DMS153 treated with DMSO at 0.1 percent for 48 hours (cell line): ENCODE results near the gene C1orf35.

ENCODE experiments used
- DNase-seq: peaks from one replicate; lab custom pipeline; 2025; ENCODE audit not compliant: unreplicated experiment; lab: John Stamatoyannopoulos, UW

The C1orf35 gene

GRCh38 chr1:228081144-228081543, 22.0 kb downstream of the C1orf35 start:
- no peak for DNase-seq

DNA sequence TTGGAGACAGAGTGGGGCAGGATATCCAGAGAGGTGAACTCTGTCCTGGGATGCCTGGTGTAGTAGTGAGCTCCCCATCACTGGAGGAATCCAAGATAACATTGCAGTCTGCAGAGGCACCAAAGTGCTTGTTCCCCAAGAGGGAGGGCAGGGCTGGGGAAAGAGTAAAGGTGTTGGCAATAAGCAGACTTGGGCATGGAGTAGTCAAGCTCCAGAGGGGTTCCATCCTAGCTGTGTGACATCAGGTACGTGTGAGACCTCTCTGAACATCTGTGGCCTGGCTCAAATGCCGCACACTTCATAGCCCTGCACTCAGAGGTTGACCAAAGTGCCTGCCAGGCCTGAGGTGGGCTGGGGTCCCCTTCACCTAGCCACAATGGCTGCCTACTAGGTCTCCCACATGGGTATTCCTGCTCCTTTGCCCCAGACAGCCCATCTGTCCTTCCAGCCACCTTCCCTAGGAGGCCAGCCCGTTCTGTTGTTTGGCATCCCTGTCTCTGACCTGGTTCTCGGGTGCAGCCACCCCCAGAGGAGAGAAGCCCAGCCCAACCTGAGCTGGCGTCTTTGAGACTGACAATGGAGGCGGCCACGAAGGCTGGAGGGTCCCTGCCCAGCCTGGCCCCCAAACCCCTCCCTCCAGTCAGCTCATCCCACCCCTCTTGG, 23.4 kb downstream of the C1orf35 start:
- DNase-seq: no peak

GRCh38 chr1:228079013-228079412, 24.1 kb downstream of the C1orf35 start:
- DNase-seq: no peak

DNA sequence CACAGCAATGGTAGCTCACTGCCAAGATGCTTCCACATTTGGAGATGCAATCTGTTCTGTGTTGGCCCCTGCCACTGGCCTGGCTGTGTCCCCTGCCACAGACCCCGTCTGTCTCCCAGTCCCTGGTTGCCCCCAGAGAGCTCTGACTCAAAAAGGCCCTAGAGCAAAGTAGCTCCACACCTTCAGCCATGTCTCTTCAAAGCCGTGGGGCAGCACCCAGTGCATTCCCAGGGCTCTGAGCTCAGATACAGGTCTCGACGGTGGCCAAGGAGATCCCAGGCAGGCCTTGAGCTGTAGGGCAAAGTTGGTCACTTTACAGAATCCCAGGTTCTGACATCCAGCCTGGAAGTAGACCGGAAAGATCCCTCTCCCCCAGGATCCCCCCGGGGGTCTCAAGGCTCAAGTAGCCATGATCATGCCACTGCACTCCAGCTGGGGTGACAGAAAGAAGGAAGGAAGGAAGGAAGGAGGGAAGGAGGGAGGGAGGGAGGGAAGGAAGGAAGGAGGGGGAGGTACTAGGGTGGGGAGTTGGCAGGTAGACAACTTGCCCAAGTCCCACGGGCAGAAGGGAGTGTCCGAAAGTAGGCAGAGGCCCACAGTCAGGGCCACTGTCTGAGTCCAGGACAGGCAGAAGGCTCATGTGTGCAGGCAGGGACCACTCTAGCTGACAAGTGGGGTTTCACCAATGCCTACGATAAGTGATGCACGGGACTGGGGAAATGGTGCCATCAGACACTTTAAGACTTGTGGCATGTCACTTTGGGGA, 25.4 kb downstream of the C1orf35 start:
- no peak for DNase-seq

- no peak for DNase-seq
These were observed 26.2 kb downstream of the C1orf35 start for GRCh38 chr1:228076796-228077430.

DNA sequence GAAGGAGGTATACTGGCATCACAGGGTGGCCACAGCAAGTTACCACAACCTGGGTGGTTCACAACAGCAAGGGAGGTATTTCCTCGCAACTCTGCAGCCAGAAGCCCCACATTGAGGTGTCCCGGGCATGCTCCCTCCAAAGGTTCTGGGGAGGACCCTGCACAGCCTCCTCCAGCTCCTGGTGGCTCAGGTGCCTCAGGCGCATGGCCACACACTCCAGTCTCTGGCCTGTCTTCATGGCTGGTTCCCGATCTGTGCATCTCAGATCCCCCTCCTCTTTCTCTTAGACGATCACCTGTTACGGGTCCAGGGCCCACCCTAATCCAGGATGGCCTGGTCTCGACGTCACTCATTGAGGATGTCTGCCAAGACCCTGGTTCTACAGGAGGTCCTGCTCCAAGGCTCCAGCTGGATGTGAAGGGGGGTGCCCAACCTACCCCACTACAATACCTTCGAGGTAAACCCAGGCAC, 27.3 kb downstream of the C1orf35 start:
- no peak for DNase-seq

GRCh38 chr1:228074954-228075730, 28.0 kb downstream of the C1orf35 start:
- no peak for DNase-seq

- DNase-seq: no peak
These were observed 29.1 kb downstream of the C1orf35 start for GRCh38 chr1:228073857-228074545.

GRCh38 chr1:228073061-228073856, 29.9 kb downstream of the C1orf35 start:
- DNase-seq: no peak

DNA sequence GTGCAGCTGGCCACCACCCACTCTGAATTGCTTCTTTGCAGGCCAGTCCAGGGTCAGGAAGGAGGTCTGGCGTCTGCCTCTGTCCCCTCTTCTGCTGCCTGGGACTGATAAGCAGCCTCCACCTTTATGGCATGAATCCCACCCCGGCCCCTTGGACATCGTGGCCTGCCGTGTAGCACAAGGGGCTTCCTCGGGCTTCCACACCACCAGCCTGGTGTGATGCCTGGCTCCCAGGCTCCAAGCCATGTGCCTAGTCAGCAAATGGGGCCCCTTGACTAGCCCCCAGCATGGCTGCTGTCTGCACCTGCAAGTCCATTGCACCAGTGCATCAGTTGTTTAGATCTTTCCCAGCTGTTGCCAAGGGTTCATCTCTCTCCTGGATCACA, 30.5 kb downstream of the C1orf35 start:
- no peak for DNase-seq

GRCh38 chr1:228071839-228072657, 31.1 kb downstream of the C1orf35 start:
- DNase-seq: no peak

GRCh38 chr1:228070851-228071250, 32.3 kb downstream of the C1orf35 start:
- no peak for DNase-seq

- no peak for DNase-seq
These were observed 33.0 kb downstream of the C1orf35 start for GRCh38 chr1:228070173-228070572.

DNA sequence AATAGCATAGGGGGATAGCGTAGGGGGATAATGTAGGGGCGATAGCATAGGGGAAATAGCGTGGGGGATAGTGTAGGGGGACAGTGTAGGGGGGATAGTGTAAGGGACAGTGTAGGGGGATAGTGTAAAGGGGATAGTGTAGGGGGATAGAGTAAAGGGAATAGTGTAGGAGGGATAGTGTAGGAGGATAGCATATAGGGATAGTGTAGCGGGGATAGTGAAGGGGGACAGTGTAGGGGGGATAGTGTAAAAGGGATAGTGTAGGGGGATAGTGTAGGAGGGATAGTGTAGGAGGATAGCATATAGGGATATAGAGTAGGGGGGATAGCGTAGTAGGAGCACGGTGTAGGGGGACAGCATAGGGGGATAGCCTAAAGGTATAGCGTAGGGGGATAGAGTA, 34.8 kb downstream of the C1orf35 start:
- no peak for DNase-seq

DNA sequence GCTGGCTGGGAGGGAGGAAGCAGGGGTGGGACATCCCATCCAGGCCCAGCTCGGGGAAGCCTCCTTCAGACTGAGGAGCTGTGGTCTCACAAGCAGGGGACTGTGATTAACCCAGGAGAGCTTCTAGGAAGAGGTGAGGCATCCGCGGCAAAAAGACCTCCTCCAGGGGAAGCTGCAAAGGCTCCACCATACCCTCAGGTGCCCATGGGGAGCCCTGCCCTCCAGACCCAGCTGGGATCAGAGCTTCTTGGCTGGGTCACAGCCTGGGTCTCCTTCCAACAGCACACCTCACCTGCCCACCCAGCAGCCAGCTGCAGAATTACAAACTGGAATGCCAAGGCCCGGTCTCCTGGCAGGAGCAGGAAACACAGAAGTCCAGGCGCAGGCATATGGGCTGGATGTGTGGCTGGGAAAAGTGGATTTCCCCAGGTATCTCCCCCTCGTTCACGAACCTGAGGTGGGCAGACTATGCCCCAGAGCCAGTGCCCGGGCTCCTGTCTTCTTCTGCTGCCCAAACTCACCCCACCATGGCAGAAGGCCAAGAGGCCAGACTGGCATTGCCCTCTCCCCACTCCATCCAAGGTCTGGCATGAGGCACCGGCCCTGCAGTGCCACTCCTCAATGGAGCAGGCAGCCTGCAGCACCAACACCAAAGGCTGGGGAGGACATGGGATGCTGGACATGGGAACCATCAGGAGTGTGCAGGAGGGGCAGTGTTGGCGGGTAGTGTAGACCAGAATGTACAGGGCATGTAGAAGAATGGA, 36.1 kb downstream of the C1orf35 start:
- DNase-seq: no peak

DNA sequence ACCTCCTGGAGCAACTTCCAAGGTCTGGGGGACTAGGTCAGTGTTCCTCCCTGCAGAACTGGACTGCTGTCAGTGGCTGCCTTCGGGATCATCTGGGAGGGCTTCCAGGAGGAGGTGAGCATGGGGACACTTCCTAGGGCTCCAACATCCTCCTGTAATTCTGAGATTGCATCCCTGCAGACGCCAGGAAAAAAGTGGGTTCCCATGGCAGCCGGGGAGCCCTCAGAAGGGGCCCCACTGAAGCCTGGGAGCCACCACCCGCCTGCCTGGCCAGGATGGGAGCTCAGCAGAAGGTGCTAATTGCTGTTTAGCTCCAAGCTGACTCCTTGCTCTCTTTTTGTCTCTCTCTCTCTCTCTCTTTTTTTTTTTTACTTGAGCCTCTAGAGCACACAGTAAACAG, 36.7 kb downstream of the C1orf35 start:
- DNase-seq: no peak

DNA sequence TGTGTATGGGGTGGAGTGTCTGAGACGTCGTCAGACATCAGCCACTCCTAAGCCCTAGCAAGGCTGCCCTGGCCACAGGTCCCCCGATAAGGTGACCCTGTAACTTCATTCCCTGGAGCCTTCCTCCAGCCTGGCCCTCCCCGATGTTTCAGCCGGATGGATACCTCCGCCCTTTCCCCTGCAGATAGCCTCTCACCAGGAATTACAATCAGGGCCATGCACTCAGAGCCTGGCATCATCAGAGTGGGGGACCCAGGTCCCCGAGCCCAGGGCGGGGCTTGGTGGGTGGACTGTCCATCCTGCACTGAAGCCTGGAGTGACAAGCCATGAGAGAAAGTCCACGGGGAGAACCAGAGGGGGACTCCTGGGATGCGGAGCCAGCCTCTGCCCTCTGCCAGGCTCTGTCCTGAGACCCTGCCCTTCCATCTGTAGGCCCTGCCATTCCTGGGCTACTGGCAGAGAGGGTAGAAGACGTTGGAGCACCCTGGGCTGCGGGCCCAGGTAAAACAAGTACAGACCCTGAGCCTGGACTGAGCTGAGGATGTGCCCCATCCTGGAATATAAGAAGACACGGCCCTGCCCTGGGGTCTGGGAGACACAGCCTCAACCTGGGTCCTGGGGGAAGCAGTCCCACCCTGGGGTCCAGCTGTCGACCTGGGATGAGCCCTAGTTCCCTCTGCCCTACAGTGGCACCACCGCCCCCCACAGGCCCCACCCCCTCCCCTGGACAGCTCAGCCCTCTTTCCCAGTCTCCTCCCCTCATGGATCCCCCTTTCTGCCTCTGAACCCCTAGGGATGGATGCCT, 37.4 kb downstream of the C1orf35 start:
- no peak for DNase-seq
